Natural killer cell treated with Interleukin-12 subunit alpha and Interleukin-12 subunit beta and Interleukin-15 and Interleukin-18, amount 100 ng/mL, for 72 hours (primary cell): Measurements from ENCODE around the gene CERS6. TPM values are rescaled to one million over a fixed set of nuclear protein-coding genes. Genes with fewer than 3 reads are reported as not detected.

Source experiments
- ATAC-seq, 2 donors: fragments of 150-1000 bp; cut with Tn5 transposase in 1 of 2; sonication (Bioruptor Pico), chemical (Tn5 transposase) in 1 of 2; 2 replicates each; pipeline ENCODE4 v1.10.0; 2021
- DNase-seq: peaks from one replicate; pipeline ENCODE4 v3.0.0; 2022; ENCODE audit warnings: low spot score
- H3K27ac Mint-ChIP-seq, 2 donors: 1 replicate in 1 of 2; 2 replicates in 1 of 2; pipeline ENCODE4 v1.8.0; 2022; ENCODE audit warnings: mixed read lengths in 2 of 2, mild to moderate bottlenecking in 1 of 2, moderate library complexity in 1 of 2
- H3K27me3 Mint-ChIP-seq, 2 donors: 1 replicate in 1 of 2; 2 replicates in 1 of 2; pipeline ENCODE4 v1.8.0; 2022; ENCODE audit warnings: mixed read lengths in 2 of 2
- H3K36me3 Mint-ChIP-seq: one replicate; pipeline ENCODE4 v1.8.0; 2022; ENCODE audit warnings: mixed read lengths
- H3K4me1 Mint-ChIP-seq, 2 donors: 1 replicate in 1 of 2; 2 replicates in 1 of 2; pipeline ENCODE4 v1.8.0; 2022; ENCODE audit warnings: low read depth in 2 of 2, mixed read lengths in 2 of 2, mild to moderate bottlenecking in 1 of 2
- H3K4me3 Mint-ChIP-seq: one replicate; pipeline ENCODE4 v1.8.0; 2022; ENCODE audit warnings: mixed read lengths
- H3K9me3 Mint-ChIP-seq: 2 replicates; pipeline ENCODE4 v1.8.0; 2022; ENCODE audit warnings: mixed read lengths
- total RNA-seq, 2 donors: library from RNA; stranded (reverse); gene quantifications; one replicate each; pipeline ENCODE4 v1.2.3, GENCODE V29; 2022

CERS6 gene
- total RNA-seq, 2 donors from 2014 or later = 17.8 to 19.5 TPM

DNA sequence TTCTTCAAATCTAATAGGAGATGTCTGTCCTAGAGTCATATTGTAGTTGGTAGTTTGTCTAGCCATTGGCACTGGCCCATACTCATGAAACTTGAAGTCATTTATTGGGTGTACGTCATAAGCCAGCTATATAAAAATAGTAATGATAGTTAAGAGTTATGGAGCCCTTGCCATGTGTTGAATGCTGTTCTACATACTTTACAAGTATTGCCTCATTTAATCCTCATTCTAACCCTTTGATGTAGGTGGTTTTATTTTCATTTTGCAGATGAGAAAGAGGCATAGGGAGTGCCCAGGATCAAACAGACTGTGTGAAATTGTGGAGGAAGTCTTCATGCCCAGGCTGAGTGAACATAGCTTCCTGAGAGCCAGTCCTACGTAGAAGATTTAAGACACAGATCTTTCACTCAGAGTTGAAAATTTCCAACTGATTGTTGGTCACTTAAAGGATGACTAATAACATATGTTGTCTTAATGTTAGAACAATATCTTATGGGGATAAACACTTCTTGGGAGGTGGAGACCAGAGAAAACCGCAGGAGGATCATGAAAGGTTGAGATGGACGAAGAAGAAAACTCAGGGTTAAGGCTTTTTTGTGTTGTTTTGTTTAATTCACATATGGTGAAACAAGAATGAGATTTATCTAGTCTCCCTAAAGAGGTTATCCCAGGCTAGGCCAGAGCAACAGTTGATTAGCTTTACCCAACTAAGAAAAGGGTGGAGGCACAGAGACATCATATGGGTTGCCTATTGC lies 156.0 kb downstream of the CERS6 start:
- Mint-ChIP-seq H3K27ac (no peak overlapping the region), H3K36me3 (peaks cover 4% of the 10 kb centered on the region), H3K9me3 (no peaks in the 10 kb centered on the region), H3K4me1 (peaks cover 0 to 12% of the 10 kb centered on the region in 2 donors), H3K4me3 (no peak overlapping the region), H3K27me3 (no peaks in the 10 kb centered on the region)
- no peak for DNase-seq
- no peak for ATAC-seq

DNA sequence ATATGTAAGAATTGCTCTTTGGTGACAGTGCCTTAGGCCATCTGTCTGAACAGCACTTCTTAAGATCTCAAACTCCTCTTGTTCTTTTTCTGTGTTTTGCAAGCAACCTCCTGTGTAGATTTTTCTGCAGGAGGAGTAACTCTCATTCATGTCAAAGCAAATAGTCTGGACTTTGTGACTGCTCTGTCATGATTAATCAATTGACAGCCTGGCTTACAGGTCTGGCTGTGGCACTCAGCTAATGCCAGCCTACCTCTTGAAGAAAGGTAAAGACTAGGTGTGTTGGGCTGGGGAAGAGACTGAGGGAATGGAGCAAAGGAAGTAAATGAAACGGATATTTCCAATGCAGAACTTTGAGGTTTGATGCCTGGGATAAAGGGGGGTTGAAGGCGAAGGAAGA lies 156.6 kb downstream of the CERS6 start:
- Mint-ChIP-seq H3K4me3 (no peak overlapping the region), H3K27me3 (no peaks in the 10 kb centered on the region)

DNA sequence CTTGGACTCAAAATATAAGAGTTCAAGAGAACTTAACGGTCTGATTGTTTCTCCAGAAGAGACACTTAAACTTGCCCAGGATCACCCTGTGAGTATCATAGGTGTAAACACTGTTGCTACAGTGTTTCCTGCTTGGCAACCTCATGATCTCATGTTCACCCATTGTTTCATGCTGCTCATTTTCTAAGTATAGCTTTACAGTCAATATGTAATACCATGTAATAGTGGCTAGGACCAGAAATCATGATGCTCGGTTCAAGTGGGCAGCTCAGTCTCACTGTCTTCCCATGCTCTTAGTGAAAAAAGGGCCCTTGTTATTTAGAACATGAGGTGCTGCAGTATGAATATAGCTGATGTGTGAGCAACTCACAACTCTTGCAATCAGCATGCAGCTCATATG lies 157.5 kb downstream of the CERS6 start:
- Mint-ChIP-seq H3K9me3 (no peaks in the 10 kb centered on the region), H3K36me3 (peaks cover 4% of the 10 kb centered on the region), H3K4me3 (no peak overlapping the region), H3K4me1 (peaks cover 0 to 12% of the 10 kb centered on the region in 2 donors), H3K27ac (no peak overlapping the region), H3K27me3 (no peaks in the 10 kb centered on the region)
- ATAC-seq = no peak
- no peak for DNase-seq

More for the DNA sequence above, 156.6 kb downstream of the CERS6 start:
- Mint-ChIP-seq H3K4me1 (peaks cover 0 to 12% of the 10 kb centered on the region in 2 donors), H3K9me3 (no peaks in the 10 kb centered on the region), H3K27ac (no peak overlapping the region), H3K36me3 (peaks cover 4% of the 10 kb centered on the region)
- DNase-seq (no peak), ATAC-seq (no peak)

DNA sequence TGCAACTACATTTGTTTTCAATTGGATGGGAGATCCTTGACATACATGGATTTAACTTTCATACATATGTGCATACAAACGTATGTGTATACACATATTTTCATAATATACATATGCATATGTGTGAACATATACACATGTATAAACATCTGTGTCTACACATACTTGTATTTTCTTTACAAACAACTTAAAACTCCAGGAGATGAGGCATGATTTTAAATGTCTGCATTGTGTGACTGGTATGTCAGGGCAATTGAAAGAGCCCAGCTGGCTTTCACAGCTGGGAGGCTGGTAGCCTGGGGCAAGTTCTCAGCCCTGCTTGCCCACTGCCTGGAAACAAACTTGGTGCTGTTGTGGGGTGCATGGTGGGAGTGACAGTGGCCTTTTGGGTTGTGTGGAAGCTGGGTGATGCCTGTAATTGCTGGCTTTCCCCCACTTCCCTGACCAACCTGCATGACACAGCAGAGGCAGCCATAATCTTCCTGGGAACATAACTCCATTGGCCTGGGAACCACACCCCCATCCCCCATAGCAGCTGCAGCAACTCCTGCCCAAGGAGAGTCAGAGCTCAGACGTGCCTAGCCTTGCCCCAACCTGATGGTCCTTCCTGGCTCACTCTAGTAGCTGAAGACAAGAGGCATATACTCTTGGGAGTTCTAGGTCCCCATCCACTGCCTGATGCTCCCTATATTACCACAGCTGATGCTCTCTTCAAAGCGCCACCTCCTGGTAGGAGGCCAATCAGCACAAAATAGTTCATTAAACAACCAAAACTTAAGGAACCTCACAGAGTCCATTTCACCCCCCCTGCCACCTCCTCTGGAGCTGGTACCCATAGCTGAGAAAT lies 158.3 kb downstream of the CERS6 start:
- Mint-ChIP-seq H3K4me1 (peaks cover 0 to 12% of the 10 kb centered on the region in 2 donors), H3K27ac (no peak overlapping the region), H3K4me3 (no peak overlapping the region), H3K9me3 (no peaks in the 10 kb centered on the region), H3K27me3 (no peaks in the 10 kb centered on the region), H3K36me3 (peaks cover 4% of the 10 kb centered on the region)
- DNase-seq (no peak), ATAC-seq (no peak)

DNA sequence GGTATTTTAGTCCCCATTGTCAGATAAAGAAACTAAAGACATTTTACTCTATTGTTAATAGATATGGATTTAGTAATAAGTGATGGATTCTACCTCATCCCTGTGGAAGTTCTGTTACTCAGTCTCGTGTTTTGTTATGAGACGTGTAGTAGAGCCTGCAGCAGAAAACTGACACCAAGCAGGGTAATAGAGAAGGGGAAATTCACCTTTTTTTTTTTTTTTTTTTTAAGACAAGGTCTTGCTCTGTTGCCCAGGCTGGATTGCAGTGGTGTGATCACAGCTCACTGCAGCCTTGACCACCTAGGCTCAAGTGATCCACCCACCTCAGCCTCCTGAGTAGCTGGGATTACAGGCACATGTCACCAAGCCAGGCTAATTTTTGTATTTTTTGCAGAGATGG lies 164.5 kb downstream of the CERS6 start:
- Mint-ChIP-seq H3K27ac (no peak overlapping the region), H3K27me3 (no peaks in the 10 kb centered on the region), H3K36me3 (peaks cover 2% of the 10 kb centered on the region), H3K4me3 (no peak overlapping the region), H3K9me3 (no peaks in the 10 kb centered on the region), H3K4me1 (peaks cover 0 to 3% of the 10 kb centered on the region in 2 donors)
- no peak for ATAC-seq
- no peak for DNase-seq

DNA sequence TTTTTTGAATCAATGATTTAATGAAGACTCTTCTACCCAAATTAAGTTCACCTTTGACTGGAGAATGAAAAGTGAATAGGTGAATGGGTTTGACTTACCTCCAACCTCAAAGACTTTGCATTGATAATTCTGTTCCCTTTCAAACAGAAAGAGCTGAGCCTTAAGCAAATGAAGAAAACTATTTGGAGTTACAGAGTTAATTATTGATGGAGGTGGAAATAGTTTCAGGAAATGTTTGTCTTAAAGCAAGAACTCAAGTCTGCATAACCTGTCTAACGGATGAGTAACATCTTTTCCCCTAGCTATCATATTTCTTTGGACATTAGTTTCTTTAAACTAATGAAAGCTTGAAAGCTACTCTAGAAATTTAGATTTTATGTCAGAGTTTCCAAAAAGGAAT lies 166.5 kb downstream of the CERS6 start:
- DNase-seq (no peak), ATAC-seq (no peak)
- H3K27ac Mint-ChIP-seq = no peak overlapping the region
- H3K36me3 Mint-ChIP-seq = no peaks in the 10 kb centered on the region
- no peaks in the 10 kb centered on the region for H3K9me3 Mint-ChIP-seq
- no peaks in the 10 kb centered on the region for H3K27me3 Mint-ChIP-seq
- H3K4me3 Mint-ChIP-seq = no peak overlapping the region
- peaks cover 9 to 10% of the 10 kb centered on the region in 2 donors for H3K4me1 Mint-ChIP-seq

DNA sequence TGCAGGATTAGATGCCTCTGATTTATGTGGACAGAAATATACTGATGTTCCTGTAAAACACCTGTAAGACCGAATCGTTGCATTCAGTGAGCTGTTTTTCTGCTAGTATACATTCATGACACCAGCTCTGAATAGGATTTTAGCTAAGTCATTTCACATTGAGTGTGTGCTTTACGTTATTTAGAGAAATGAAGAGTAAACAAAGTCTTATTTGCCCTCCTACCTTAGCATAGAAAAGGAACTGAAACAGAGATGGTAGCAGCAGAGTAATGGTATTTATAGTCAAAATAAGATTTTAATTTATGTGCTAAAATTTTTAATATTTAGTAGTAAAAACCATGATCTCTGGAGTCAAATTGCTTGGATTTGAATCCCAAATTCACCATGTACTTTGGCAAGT lies 168.0 kb downstream of the CERS6 start:
- Mint-ChIP-seq H3K27me3 (no peaks in the 10 kb centered on the region), H3K4me1 (peaks cover 10 to 13% of the 10 kb centered on the region in 2 donors), H3K9me3 (no peaks in the 10 kb centered on the region), H3K4me3 (no peak overlapping the region), H3K36me3 (no peaks in the 10 kb centered on the region), H3K27ac (no peak overlapping the region)
- ATAC-seq (no peak), DNase-seq (no peak)

DNA sequence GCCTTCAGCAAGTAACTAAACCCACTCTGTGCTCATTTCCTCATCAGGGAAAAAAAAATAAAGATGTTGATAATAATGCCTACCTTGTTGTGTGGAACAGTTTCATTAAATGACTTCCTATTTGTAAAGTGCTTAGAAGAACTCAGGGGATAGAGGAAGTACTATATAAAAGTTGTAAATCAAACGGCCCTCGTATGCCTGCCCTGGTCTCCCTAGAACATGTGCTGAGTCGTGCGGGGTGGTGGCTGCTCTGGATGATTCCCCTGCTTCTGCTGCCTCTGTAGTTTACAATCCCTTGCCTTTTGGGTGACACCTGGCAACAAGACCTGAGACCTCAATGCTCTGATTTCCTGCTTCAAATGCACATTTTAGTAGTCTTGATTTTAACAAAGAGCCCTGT lies 170.0 kb downstream of the CERS6 start:
- H3K9me3 Mint-ChIP-seq = no peaks in the 10 kb centered on the region
- no peaks in the 10 kb centered on the region for H3K36me3 Mint-ChIP-seq
- H3K4me1 Mint-ChIP-seq = peaks cover 10 to 13% of the 10 kb centered on the region in 2 donors
- ATAC-seq (no peak), DNase-seq (no peak)
- no peaks in the 10 kb centered on the region for H3K27me3 Mint-ChIP-seq
- H3K27ac Mint-ChIP-seq = no peak overlapping the region
- H3K4me3 Mint-ChIP-seq = no peak overlapping the region

DNA sequence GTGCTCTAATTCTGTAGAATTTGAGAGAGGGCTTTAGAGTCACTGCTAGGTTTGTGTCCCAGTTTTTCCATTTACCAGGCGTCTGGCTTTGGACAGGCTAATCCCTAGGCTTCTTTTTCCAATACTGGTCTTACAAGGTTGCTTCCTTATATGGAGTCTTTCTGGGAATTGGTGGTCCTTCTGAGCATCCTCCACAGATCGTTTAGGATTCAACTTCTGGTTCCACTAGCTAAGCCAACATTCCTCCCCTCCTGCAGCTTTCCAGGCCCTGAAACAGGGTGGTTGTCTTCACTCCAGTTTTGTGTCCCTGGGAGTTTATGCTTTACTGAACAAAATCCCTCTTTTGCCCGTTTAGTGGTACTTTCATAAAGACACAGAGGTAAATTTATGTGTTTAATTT lies 170.6 kb downstream of the CERS6 start:
- Mint-ChIP-seq H3K27ac (no peak overlapping the region), H3K9me3 (no peaks in the 10 kb centered on the region), H3K4me3 (no peak overlapping the region), H3K27me3 (no peaks in the 10 kb centered on the region), H3K36me3 (no peaks in the 10 kb centered on the region), H3K4me1 (peaks cover 10 to 13% of the 10 kb centered on the region in 2 donors)
- ATAC-seq (no peak), DNase-seq (no peak)

DNA sequence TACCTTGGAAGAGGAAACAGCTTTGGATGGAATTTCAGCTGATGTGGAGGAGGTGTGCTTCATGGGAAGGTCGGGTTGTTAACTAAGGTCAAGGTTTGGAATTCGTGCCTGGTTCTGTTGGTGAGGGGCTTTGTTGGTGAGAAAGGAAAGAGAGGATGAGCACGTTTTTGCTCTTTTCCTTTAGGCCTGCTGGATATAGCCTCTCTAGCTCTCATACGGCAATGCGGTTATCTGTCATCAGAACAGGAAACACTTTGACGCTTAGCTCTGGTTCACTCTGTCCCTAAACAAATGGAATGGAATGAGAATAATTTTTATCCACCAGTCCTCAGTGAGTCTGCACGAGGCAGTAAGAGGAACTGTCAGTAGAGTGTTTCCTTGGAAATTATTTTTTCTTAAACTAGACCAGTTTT lies 176.6 kb downstream of the CERS6 start:
- DNase-seq = no peak
- no peaks in the 10 kb centered on the region for H3K9me3 Mint-ChIP-seq
- no peaks in the 10 kb centered on the region for H3K36me3 Mint-ChIP-seq
- no peak for ATAC-seq
- H3K4me3 Mint-ChIP-seq = no peak overlapping the region
- no peak overlapping the region for H3K27ac Mint-ChIP-seq
- H3K4me1 Mint-ChIP-seq = peaks cover 16 to 18% of the 10 kb centered on the region in 2 donors
- no peaks in the 10 kb centered on the region for H3K27me3 Mint-ChIP-seq

DNA sequence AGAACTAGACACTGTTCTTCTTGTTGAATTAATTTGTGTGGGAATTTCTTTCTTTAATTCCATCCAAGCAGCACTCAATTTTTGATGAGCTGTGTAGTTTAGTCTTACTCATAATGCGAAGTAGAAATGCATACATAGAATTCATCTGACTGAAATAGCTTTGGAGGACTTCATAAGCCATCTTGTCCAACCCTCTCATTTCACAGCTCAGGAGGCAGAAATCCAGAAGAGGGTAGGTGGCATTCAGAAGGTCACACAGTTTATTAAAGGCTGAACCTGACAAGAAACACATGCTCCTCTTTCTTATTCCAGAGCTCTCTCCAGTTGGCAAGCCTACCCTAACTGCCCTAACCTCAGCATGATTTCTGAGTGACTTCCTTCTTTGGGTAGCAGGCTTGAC lies 177.1 kb downstream of the CERS6 start:
- Mint-ChIP-seq H3K4me1 (peaks cover 16% of the 10 kb centered on the region in 2 donors), H3K27me3 (no peaks in the 10 kb centered on the region), H3K9me3 (no peaks in the 10 kb centered on the region), H3K27ac (no peak overlapping the region), H3K4me3 (no peak overlapping the region), H3K36me3 (no peaks in the 10 kb centered on the region)
- ATAC-seq = no peak
- DNase-seq = no peak

DNA sequence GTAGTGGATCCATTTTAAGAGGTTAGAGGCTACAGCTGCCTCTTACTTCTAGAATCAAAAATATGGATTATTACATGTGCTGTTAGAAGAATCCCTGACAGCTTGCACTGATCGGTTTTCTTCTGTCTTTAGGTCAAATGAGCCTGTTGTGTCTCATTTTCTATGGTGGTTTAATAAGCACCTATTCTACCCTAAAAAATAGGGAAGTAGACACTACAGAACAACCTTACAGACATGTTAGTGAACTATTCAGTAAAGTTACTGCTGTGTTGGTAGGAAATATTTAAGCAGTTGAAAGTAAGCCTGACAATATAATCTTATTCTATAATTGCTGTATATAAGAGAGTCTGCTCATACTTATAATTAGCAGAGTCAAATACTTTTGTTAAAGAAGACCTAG lies 177.8 kb downstream of the CERS6 start:
- Mint-ChIP-seq H3K4me3 (no peak overlapping the region), H3K36me3 (no peaks in the 10 kb centered on the region), H3K27me3 (no peaks in the 10 kb centered on the region), H3K27ac (no peak overlapping the region), H3K9me3 (no peaks in the 10 kb centered on the region), H3K4me1 (peaks cover 16% of the 10 kb centered on the region in 2 donors)
- ATAC-seq = no peak
- no peak for DNase-seq

DNA sequence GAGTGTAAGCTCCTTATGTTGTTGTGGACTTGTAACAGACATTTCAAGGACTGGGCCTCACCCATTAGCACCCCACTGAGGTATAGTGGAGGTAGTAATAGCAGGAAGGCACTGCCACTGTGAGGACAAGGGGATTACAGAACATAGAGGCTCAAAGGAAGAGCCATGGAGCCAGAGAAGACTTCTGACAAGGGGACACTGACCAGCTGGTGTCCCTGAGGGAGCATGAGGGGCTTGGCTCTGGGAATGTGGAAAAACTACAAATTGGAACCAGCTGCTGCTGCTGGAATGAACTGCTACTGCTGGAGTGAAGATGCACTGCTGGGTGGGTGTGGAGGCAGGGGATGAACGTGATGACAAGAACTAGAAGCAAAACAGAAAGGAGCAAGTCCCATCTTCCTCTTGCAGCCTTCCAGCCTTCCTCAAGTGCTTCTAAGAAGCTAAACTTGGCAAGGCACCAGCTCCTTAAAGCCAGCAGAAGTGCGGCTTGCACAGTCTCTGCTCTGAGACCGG lies 179.0 kb downstream of the CERS6 start:
- ATAC-seq (peak in 1 of 2 donors; percentile 40), DNase-seq (no peak)
- Mint-ChIP-seq H3K27ac (no peak overlapping the region), H3K27me3 (no peaks in the 10 kb centered on the region), H3K4me1 (peaks cover 16% of the 10 kb centered on the region in 2 donors), H3K9me3 (no peaks in the 10 kb centered on the region), H3K4me3 (no peak overlapping the region), H3K36me3 (no peaks in the 10 kb centered on the region)

DNA sequence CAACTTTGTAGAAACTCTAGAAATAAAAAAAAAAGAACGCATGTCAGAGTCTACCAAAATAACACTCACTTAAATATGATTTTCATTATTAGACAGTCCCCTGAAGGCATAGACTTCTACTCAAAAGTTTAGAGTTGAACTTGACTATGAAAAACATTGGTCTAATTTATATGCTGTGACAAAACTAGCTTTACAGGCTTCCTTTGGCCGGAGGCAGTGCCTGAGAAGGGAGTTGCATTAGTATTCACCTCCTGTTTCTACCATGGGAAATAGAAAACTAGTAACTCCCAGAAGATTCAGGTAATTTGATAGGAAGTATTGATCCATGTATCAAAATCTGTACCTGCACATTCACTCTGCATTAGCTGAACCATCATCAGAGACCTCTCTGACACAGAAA lies 182.9 kb downstream of the CERS6 start:
- H3K36me3 Mint-ChIP-seq = no peaks in the 10 kb centered on the region
- DNase-seq (no peak), ATAC-seq (no peak)
- H3K4me1 Mint-ChIP-seq = peaks cover 13 to 17% of the 10 kb centered on the region in 2 donors
- no peaks in the 10 kb centered on the region for H3K9me3 Mint-ChIP-seq
- H3K27me3 Mint-ChIP-seq = no peaks in the 10 kb centered on the region
- H3K4me3 Mint-ChIP-seq = no peak overlapping the region
- no peak overlapping the region for H3K27ac Mint-ChIP-seq
